ENCODE results near the gene USP28. TPM values are rescaled to one million over a fixed set of nuclear protein-coding genes. Genes with fewer than 3 reads are reported as not detected.

USP28 gene
- total RNA-seq, 4 donors from 2014 or later, result 7.8 to 64.4 (median 20.6) TPM

DNA sequence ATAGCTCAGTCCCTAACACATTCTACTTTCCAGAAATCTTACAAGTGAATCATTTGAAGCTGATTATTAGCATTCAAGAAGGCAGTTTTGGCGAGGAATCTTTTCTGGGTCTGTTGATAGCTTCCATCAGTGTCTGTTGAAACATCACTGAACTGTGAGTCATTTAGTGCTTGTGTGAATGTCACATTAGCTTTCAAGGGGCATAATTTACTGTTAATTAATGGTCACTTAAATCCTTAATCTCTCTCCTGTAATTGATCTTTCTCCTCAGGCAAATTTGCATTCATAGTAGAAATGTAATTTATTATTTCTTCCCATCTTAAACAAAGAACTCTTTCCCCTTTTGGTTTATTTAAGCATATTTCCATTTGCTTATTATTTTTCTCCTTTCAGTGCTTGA lies 31.8 kb upstream of the USP28 start:
- Histone ChIP-seq H3K9me3 (no peaks in the 10 kb centered on the region), H3K4me1 (no peaks in the 10 kb centered on the region), H3K27ac (no peak overlapping the region), H3K4me3 (no peak overlapping the region), H3K27me3 (no peaks in the 10 kb centered on the region), H3K36me3 (no peaks in the 10 kb centered on the region)
- DNase-seq, result no peak
- TF ChIP-seq CTCF (IDR thresholded peaks at IDR 0.05) (no peak), POLR2A (IDR thresholded peaks at IDR 0.05) (no peak)

DNA sequence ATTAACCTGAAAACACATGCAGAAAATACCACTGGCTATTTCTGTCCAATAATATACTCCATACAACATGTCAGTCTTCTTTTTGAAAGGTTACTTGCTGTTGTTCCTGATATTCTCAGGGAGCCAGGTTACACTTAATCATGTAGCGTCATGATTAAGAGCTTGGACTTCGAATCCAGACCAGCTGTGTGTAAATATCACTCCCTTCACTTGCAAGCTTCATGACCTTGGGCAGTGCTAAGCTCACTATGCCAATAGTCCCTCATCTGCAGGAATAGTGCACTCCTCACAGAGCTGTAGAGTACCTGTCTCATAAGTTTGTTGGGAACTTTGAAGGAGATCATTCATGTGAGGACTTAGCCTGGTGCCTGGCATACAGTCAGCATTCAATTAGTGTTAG lies 31.1 kb upstream of the USP28 start:
- DNase-seq, result peak in 1 of 3 donors; percentile 52

DNA sequence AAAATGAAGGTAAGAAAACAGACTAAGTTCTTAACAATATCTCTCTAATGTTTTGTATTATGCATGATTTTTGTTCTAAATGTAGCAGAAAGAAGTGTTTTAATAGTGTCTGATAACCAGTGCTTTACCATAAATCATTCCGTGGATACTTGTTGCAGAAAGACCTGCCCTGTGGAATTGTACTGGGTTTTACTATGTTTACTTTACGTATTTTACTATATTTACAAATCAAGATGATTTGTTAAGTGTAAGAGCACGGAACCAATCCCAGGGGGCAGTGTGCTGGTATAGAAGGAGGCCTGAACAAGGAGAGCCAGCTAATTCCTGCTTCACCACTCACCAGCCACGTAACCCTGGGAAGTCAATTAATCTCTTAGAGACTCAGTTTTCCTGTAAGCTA lies 30.7 kb upstream of the USP28 start:
- Histone ChIP-seq H3K27ac (peak overlapping the region in 2 of 4 donors; percentile 57 to 76), H3K4me3 (no peak overlapping the region), H3K36me3 (no peaks in the 10 kb centered on the region), H3K4me1 (no peaks in the 10 kb centered on the region), H3K9me3 (no peaks in the 10 kb centered on the region), H3K27me3 (no peaks in the 10 kb centered on the region)
- peak in 1 of 3 donors; percentile 59 for DNase-seq
- peak in 3 of 6 experiments; percentile 46 to 55 (median 55) for TF ChIP-seq CTCF (IDR thresholded peaks at IDR 0.05)
- peak in 1 of 2 donors; percentile 13 for TF ChIP-seq POLR2A (IDR thresholded peaks at IDR 0.05)

More for the DNA sequence above, 31.1 kb upstream of the USP28 start:
- Histone ChIP-seq H3K9me3 (no peaks in the 10 kb centered on the region), H3K27ac (peak overlapping the region in 2 of 4 donors; percentile 57 to 76), H3K27me3 (no peaks in the 10 kb centered on the region), H3K4me1 (no peaks in the 10 kb centered on the region), H3K36me3 (no peaks in the 10 kb centered on the region), H3K4me3 (no peak overlapping the region)
- TF ChIP-seq CTCF (IDR thresholded peaks at IDR 0.05), result no peak
- no peak for TF ChIP-seq POLR2A (IDR thresholded peaks at IDR 0.05)

- H3K36me3 ChIP-seq, result no peaks in the 10 kb centered on the region
- no peaks in the 10 kb centered on the region for H3K4me1 ChIP-seq
- no peak within 1 kb of the TSS for H3K4me3 ChIP-seq
- no peaks in the 10 kb centered on the region for H3K27me3 ChIP-seq
- H3K9me3 ChIP-seq, result no peaks in the 10 kb centered on the region
- no peak within 1 kb of the TSS for H3K27ac ChIP-seq
- no peak for TF ChIP-seq POLR2A (IDR thresholded peaks at IDR 0.05)
- TF ChIP-seq CTCF (IDR thresholded peaks at IDR 0.05), result no peak
- DNase-seq, result no peak
Measured at GRCh38 chr11:113904379-113905101, 29.2 kb upstream of the USP28 start, which contains the start of gene HTR3B. Gene HTR3B (plus strand): TSS chr11:113904796. CDS start chr11:113904934, 138 bp downstream.

DNA sequence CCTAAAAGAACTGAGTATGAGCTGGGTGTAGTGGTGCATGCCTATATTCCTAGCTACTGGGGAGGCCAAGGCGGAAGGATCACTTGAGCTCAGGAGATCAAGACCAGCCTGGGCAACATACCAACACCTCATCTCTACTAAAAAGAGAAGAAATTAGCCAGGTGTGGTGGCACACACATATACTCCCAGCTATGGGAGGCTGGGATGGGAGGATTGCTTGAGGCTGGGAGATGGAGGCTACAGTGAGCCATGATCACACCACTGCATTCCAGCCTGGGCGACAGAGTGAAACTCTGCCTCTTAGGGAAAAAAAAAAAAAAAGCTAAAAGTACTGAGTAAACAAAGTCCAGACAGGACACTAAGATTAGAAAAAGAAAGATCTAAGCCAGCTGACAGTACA lies 25.8 kb upstream of the USP28 start:
- no peak overlapping the region for H3K4me3 ChIP-seq
- no peaks in the 10 kb centered on the region for H3K27me3 ChIP-seq
- no peaks in the 10 kb centered on the region for H3K9me3 ChIP-seq
- TF ChIP-seq CTCF (IDR thresholded peaks at IDR 0.05), result no peak
- TF ChIP-seq POLR2A (IDR thresholded peaks at IDR 0.05), result no peak
- no peaks in the 10 kb centered on the region for H3K36me3 ChIP-seq
- DNase-seq, result peak in 1 of 3 donors; percentile 10
- no peak overlapping the region for H3K27ac ChIP-seq
- no peaks in the 10 kb centered on the region for H3K4me1 ChIP-seq

Measured in Peyer's patch (tissue), 4 donors.